Endothelial cell of umbilical vein (primary cell): ENCODE data around the gene TOMM20.
"Not testable (repeated sequence)": the region's sequence is repeated elsewhere in the genome, so short reads cannot be mapped to it uniquely, and the experiment has no call there.

Experiments used
- EZH2 ChIP-seq: IDR thresholded peaks from 2 replicates; pipeline ENCODE4 v1.6.1; 2012; ENCODE audit warnings: borderline replicate concordance, low read depth, mild to moderate bottlenecking, moderate library complexity, low read length, inconsistent platforms; ENCODE audit not compliant: severe bottlenecking
- POLR2A ChIP-seq: IDR thresholded peaks from 2 replicates; pipeline ENCODE4 v1.6.1; 2012; ENCODE audit warnings: low read depth, mild to moderate bottlenecking, control low read depth, low read length
- POLR2AphosphoS5 ChIP-seq: IDR thresholded peaks from 2 replicates; pipeline ENCODE4 v1.6.1; 2012; ENCODE audit warnings: low read depth, mild to moderate bottlenecking, control low read depth, low read length, moderate library complexity; ENCODE audit not compliant: insufficient read depth
- TF ChIP-seq, protein P1 (sequence below), 2 donors: IDR thresholded peaks; 1 replicate in 1 of 2; 2 replicates in 1 of 2; pipeline ENCODE4 v1.5.1; 2011; ENCODE audit warnings: low read length in 2 of 2, mild to moderate bottlenecking in 2 of 2, moderate library complexity in 2 of 2, control low read depth in 1 of 2, inconsistent platforms in 1 of 2, low read depth in 1 of 2; ENCODE audit not compliant: insufficient read depth in 1 of 2; ENCODE audit errors: extremely low read depth in 1 of 2

DNA sequence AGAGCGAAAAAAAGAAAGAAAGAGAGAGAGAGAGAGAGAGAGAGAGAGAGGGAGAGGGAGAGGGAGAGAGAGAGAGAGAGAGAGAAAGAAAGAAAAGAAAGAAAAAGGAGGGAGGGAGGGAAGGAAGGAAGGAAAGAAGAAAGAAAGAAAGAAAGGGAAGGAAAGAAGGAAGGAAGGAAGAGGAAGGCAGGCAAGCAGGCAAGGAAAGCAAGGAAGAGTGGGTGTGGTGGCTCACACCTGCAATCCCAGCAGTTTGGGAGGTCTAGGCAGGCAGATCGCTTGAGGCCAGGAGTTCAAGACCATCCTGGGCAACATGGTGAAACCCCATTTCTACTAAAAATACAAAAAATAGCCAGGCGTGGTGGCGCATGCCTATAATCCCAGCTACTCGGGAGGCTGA, 47.8 kb downstream of the TOMM20 start:
- TF ChIP-seq, protein P1, sequence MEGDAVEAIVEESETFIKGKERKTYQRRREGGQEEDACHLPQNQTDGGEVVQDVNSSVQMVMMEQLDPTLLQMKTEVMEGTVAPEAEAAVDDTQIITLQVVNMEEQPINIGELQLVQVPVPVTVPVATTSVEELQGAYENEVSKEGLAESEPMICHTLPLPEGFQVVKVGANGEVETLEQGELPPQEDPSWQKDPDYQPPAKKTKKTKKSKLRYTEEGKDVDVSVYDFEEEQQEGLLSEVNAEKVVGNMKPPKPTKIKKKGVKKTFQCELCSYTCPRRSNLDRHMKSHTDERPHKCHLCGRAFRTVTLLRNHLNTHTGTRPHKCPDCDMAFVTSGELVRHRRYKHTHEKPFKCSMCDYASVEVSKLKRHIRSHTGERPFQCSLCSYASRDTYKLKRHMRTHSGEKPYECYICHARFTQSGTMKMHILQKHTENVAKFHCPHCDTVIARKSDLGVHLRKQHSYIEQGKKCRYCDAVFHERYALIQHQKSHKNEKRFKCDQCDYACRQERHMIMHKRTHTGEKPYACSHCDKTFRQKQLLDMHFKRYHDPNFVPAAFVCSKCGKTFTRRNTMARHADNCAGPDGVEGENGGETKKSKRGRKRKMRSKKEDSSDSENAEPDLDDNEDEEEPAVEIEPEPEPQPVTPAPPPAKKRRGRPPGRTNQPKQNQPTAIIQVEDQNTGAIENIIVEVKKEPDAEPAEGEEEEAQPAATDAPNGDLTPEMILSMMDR (IDR thresholded peaks at IDR 0.05; ENCODE audit: extremely low read depth in 1 of 2, insufficient read depth in 1 of 2, low read depth in 1 of 2, low read length in 2 of 2): not testable (repeated sequence)
- not testable (repeated sequence) for TF ChIP-seq POLR2A, POLR2AphosphoS5, EZH2
